ENCODE results near the gene LRP1B. TPM values are rescaled to one million over a fixed set of nuclear protein-coding genes. Genes with fewer than 3 reads are reported as not detected.

The LRP1B gene
- polyA plus RNA-seq, 1 of the 3 experiments (the other 2 are of a cell fraction) = 0.28 TPM

- WGBS (ENCODE audit: low lambda C conversion rate) = 78% methylated on average over 2 of the region's 2 CpGs
- H3K9me2 ChIP-seq = no peaks in the 10 kb centered on the region; the same call in 1 of the 2 replicates
- no peak for TF ChIP-seq RAD21 (IDR thresholded peaks at IDR 0.05; ENCODE audit: low read length)
- peak; percentile 51; the same call in 1 of the 2 replicates for TF ChIP-seq TCF12 (IDR thresholded peaks at IDR 0.05)
- TF ChIP-seq, protein P1, sequence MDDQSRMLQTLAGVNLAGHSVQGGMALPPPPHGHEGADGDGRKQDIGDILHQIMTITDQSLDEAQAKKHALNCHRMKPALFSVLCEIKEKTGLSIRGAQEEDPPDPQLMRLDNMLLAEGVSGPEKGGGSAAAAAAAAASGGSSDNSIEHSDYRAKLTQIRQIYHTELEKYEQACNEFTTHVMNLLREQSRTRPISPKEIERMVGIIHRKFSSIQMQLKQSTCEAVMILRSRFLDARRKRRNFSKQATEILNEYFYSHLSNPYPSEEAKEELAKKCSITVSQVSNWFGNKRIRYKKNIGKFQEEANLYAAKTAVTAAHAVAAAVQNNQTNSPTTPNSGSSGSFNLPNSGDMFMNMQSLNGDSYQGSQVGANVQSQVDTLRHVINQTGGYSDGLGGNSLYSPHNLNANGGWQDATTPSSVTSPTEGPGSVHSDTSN (IDR thresholded peaks at IDR 0.05) = 0 out of 2 replicates have a peak, but pooled peaks have one; percentile 15
- no peak for TF ChIP-seq SMC3 (IDR thresholded peaks at IDR 0.05; ENCODE audit: low read depth, low read length)
- TF ChIP-seq MXI1 (IDR thresholded peaks at IDR 0.05; ENCODE audit: low read depth, low read length) = no peak
- TF ChIP-seq GATA2 (CRISPR knock-in tag; IDR thresholded peaks at IDR 0.05) = no peak
- H3K9ac ChIP-seq = no peak overlapping the region
- ChIA-PET POLR2A (no interaction called here), CTCF (no interaction called here)
- no peak overlapping the region for H2AFZ ChIP-seq (ENCODE audit: low read depth)
- H3K27ac ChIP-seq (ENCODE audit: low read depth in 2 of 2, low read length in 1 of 2) = no peak overlapping the region
- H3K79me2 ChIP-seq (ENCODE audit: insufficient read depth) = no peaks in the 10 kb centered on the region
- peaks cover 0 to 6% of the 10 kb centered on the region in 2 experiments; a peak in 2 of 4 replicates for H3K4me1 ChIP-seq (ENCODE audit: control insufficient read depth in 1 of 2, insufficient read depth in 2 of 2, low read depth in 1 of 2, low read length in 1 of 2)
- no peaks in the 10 kb centered on the region for H3K36me3 ChIP-seq (replicated peaks in 1 of 2; ENCODE audit: control insufficient read depth in 1 of 2, insufficient read depth in 2 of 2, low read length in 1 of 2)
- H3K9me3 ChIP-seq = no peaks in the 10 kb centered on the region
- no peaks in the 10 kb centered on the region for H3F3A ChIP-seq (replicated peaks; ENCODE audit: insufficient read depth)
- no peak overlapping the region for H3K4me3 ChIP-seq (ENCODE audit: low read depth in 2 of 2, low read length in 1 of 2)
- no peaks in the 10 kb centered on the region for H4K20me1 ChIP-seq (ENCODE audit: insufficient read depth)
- no peaks in the 10 kb centered on the region for H3K27me3 ChIP-seq (ENCODE audit: insufficient read depth)
- H3K4me2 ChIP-seq = no peak overlapping the region
- DNase-seq = no peak
Observed at GRCh38 chr2:141411419-141411818, 719.4 kb downstream of the LRP1B start.

- WGBS (ENCODE audit: low lambda C conversion rate) = 50% methylated on average over 1 of the region's 1 CpG
- no peak overlapping the region for H3K9ac ChIP-seq
- H3K27ac ChIP-seq (ENCODE audit: low read depth in 2 of 2, low read length in 1 of 2) = no peak overlapping the region
- ChIA-PET POLR2A (no interaction called here), CTCF (no interaction called here)
- no peaks in the 10 kb centered on the region for H3K36me3 ChIP-seq (replicated peaks in 1 of 2; ENCODE audit: control insufficient read depth in 1 of 2, insufficient read depth in 2 of 2, low read length in 1 of 2)
- TF ChIP-seq REST (IDR thresholded peaks at IDR 0.05; ENCODE audit: low read depth, low read length) (no peak), RXRA (IDR thresholded peaks at IDR 0.05; ENCODE audit: borderline replicate concordance, low read depth) (no peak)
- TF ChIP-seq, protein P2, sequence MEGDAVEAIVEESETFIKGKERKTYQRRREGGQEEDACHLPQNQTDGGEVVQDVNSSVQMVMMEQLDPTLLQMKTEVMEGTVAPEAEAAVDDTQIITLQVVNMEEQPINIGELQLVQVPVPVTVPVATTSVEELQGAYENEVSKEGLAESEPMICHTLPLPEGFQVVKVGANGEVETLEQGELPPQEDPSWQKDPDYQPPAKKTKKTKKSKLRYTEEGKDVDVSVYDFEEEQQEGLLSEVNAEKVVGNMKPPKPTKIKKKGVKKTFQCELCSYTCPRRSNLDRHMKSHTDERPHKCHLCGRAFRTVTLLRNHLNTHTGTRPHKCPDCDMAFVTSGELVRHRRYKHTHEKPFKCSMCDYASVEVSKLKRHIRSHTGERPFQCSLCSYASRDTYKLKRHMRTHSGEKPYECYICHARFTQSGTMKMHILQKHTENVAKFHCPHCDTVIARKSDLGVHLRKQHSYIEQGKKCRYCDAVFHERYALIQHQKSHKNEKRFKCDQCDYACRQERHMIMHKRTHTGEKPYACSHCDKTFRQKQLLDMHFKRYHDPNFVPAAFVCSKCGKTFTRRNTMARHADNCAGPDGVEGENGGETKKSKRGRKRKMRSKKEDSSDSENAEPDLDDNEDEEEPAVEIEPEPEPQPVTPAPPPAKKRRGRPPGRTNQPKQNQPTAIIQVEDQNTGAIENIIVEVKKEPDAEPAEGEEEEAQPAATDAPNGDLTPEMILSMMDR (IDR thresholded peaks at IDR 0.05) = peak; percentile 33
- no peak overlapping the region for H2AFZ ChIP-seq (ENCODE audit: low read depth)
- no peaks in the 10 kb centered on the region for H3K79me2 ChIP-seq (ENCODE audit: insufficient read depth)
- no peaks in the 10 kb centered on the region for H4K20me1 ChIP-seq (ENCODE audit: insufficient read depth)
- H3K27me3 ChIP-seq (ENCODE audit: insufficient read depth) = no peaks in the 10 kb centered on the region
- no peak overlapping the region for H3K4me3 ChIP-seq (ENCODE audit: low read depth in 2 of 2, low read length in 1 of 2)
- H3K9me3 ChIP-seq = no peaks in the 10 kb centered on the region
- no peaks in the 10 kb centered on the region for H3K9me2 ChIP-seq
- H3K4me1 ChIP-seq (ENCODE audit: control insufficient read depth in 1 of 2, insufficient read depth in 2 of 2, low read depth in 1 of 2, low read length in 1 of 2) = peaks cover 0 to 6% of the 10 kb centered on the region in 2 experiments; a peak in 2 of 4 replicates
- DNase-seq = no peak
- H3K4me2 ChIP-seq = no peak overlapping the region
- no peaks in the 10 kb centered on the region for H3F3A ChIP-seq (replicated peaks; ENCODE audit: insufficient read depth)
Observed at GRCh38 chr2:141399270-141399669, 731.5 kb downstream of the LRP1B start.
